OCI-LY7 (cell line): ENCODE data around the gene FAM234B. TPM values are rescaled to one million over a fixed set of nuclear protein-coding genes. Genes with fewer than 3 reads are reported as not detected.

ENCODE experiments used
- BruUV-seq: library from RNA; stranded (reverse); fragments of 400-500 nt; replicated peaks from 2 replicates; lab custom pipeline; 2021; lab: Mats Ljungman, UMichigan
- CTCF ChIA-PET: fragments of 300-600 bp; sonication (Branson Sonifier 250); formaldehyde crosslinking; loops from one replicate; lab custom pipeline; 2022; ENCODE audit warnings: antibody characterized with exemption; ENCODE audit not compliant: unreplicated experiment; lab: Charles Lee
- POLR2A ChIA-PET: fragments of 300-600 bp; sonication (Branson Sonifier 250); formaldehyde crosslinking; loops from one replicate; lab custom pipeline; 2022; ENCODE audit warnings: antibody characterized with exemption; lab: Charles Lee
- DNase-seq: peaks from one replicate; pipeline ENCODE4 v3.0.0-alpha.2; 2015; ENCODE audit warnings: low spot score
- H2AFZ ChIP-seq: fragments of 200-600 bp; sonication (generic), shearing (Covaris generic); 2 replicates; pipeline ENCODE4 v1.6.1; 2014; ENCODE audit warnings: mild to moderate bottlenecking, antibody characterized with exemption, low read length, moderate library complexity
- H3K27ac ChIP-seq: fragments of 200-600 bp; sonication (generic); 2 replicates; pipeline ENCODE4 v1.5.1; 2014; ENCODE audit warnings: mixed run types, low read depth, mild to moderate bottlenecking, moderate library complexity, low read length, inconsistent platforms; ENCODE audit not compliant: poor library complexity, severe bottlenecking
- H3K36me3 ChIP-seq: fragments of 200-600 bp; sonication (generic); 2 replicates; pipeline ENCODE4 v1.6.1; 2014; ENCODE audit warnings: mild to moderate bottlenecking, antibody characterized with exemption, low read length, moderate library complexity, mixed read lengths; ENCODE audit not compliant: insufficient read depth
- H3K4me1 ChIP-seq: fragments of 200-600 bp; sonication (generic); 2 replicates; pipeline ENCODE4 v1.5.1; 2014; ENCODE audit warnings: mild to moderate bottlenecking, low read length; ENCODE audit not compliant: insufficient read depth, poor library complexity, severe bottlenecking
- H3K4me2 ChIP-seq: fragments of 200-600 bp; sonication (generic); 2 replicates; pipeline ENCODE4 v1.6.1; 2014; ENCODE audit warnings: mild to moderate bottlenecking, low read length
- H3K4me3 ChIP-seq: fragments of 200-600 bp; sonication (generic); 2 replicates; pipeline ENCODE4 v1.5.1; 2014; ENCODE audit warnings: mild to moderate bottlenecking, low read depth, low read length; ENCODE audit not compliant: poor library complexity, severe bottlenecking
- H3K79me2 ChIP-seq: fragments of 200-600 bp; sonication (generic); 2 replicates; pipeline ENCODE4 v1.6.1; 2016; ENCODE audit warnings: low read depth, mild to moderate bottlenecking, low read length, moderate library complexity, mixed read lengths; ENCODE audit not compliant: insufficient read depth
- H3K9me2 ChIP-seq: fragments of 200-600 bp; sonication (generic); 2 replicates; pipeline ENCODE4 v1.6.1; 2016; ENCODE audit warnings: mild to moderate bottlenecking, low read length, mixed read lengths; ENCODE audit not compliant: insufficient read depth
- H3K9me3 ChIP-seq: fragments of 200-600 bp; sonication (generic); 2 replicates; pipeline ENCODE4 v1.6.1; 2014; ENCODE audit warnings: mild to moderate bottlenecking, mixed run types, low read length, mixed read lengths
- H4K20me1 ChIP-seq: fragments of 200-600 bp; sonication (generic); 2 replicates; pipeline ENCODE4 v1.6.1; 2014; ENCODE audit warnings: mild to moderate bottlenecking, antibody characterized with exemption, low read length, moderate library complexity, mixed read lengths; ENCODE audit not compliant: insufficient read depth
- CTCF ChIP-seq: fragments of 200-600 bp; sonication (generic); conservative IDR thresholded peaks from 2 replicates; pipeline ENCODE4 v1.5.1; 2014; ENCODE audit warnings: mild to moderate bottlenecking, antibody characterized with exemption, low read length, moderate library complexity, mixed read lengths
- EZH2phosphoT487 ChIP-seq: fragments of 200-600 bp; sonication (generic); IDR thresholded peaks from 2 replicates; pipeline ENCODE4 v1.6.1; 2018; ENCODE audit warnings: low read depth, borderline replicate concordance, mild to moderate bottlenecking, mixed run types, antibody characterized with exemption, low read length, moderate library complexity, mixed read lengths
- intact Hi-C: fragments of 100-400 bp; cut with micrococcal nuclease; formaldehyde crosslinking; loops from one replicate; pipeline ENCODE4 v1.10.0; 2022; ENCODE audit not compliant: unreplicated experiment
- total RNA-seq, 2 experiments: library from RNA; depleted of rRNA in 1 of 2; stranded (reverse); fragments of >200 nt in 1 of 2; shearing (Covaris generic) in 1 of 2; gene quantifications; 2 replicates each; pipeline ENCODE4 v1.2.3, GENCODE V29; 2014 to 2022

The FAM234B gene
- total RNA-seq, 2 experiments from 2014 or later = 4.7 to 7.0 TPM

DNA sequence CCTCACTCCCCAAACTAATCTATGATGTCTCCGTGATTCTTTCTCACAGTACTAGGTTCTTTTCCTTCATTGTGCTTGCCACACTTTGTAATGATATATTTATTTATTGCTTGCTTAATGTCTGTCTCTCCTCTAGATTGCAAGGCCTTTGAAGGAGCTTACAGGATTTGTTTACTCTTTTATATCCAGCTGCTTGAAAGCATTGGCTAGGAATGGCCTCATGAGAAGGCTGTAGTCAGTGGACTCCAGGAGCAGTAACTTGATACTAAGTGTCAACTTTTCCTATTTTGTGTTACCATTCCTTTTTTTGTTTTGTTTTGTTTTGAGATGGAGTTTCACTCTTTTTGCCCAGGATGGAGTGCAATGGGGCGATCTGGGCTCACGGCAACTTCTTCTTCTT lies 7.3 kb upstream of the FAM234B start:
- DNase-seq = no peak
- Histone ChIP-seq H3K79me2 (no peaks in the 10 kb centered on the region), H3K4me1 (peaks cover 5% of the 10 kb centered on the region), H3K4me3 (no peak overlapping the region), H4K20me1 (no peaks in the 10 kb centered on the region), H3K27ac (no peak overlapping the region), H3K4me2 (no peak overlapping the region), H2AFZ (no peak overlapping the region), H3K9me3 (no peaks in the 10 kb centered on the region), H3K36me3 (no peaks in the 10 kb centered on the region), H3K9me2 (no peaks in the 10 kb centered on the region)
- CTCF ChIA-PET = no interaction called here
- intact Hi-C loops = no loop called here
- no peak for TF ChIP-seq CTCF
- no peak for TF ChIP-seq EZH2phosphoT487
- POLR2A ChIA-PET = no interaction called here
- no TSS peak for BruUV-seq

DNA sequence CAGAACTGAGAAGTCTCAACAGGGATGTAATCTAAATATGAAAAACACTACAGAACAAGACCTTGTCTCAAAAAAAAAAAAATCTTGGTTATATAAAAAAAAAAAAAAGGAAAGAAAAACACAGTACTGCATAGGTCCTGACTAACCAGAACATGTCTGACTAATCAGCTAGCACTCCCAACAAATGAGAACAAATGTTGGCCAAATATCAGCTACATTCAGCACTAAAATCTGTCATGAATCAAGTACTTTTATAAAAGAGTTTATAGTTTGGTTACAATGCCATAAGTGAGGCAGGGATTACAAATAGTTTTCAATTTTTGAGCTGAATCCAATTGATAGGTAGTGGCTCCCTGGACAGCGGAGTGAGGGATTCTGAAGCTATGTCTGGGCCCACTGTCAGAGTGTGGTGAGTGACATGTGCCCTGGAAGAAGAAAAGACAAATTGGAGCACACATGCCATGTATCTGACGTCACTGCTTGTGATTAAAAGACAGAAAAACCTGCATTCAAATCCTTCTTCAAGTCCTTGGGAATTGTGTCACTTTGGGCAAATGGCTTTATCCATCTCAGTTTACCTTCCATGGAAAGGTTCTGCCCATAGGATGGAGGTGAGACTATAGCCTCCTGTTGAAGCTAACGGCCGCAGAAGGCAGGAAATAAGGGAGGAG lies 5.6 kb upstream of the FAM234B start:
- intact Hi-C loops = no loop called here
- TF ChIP-seq EZH2phosphoT487 (no peak), CTCF (no peak)
- POLR2A ChIA-PET = interaction anchor here (0.6 kb wide), 1 partner anchor 95 kb away, joined by 6 read pairs; no protein-coding TSS in a partner anchor
- no peak overlapping the region for H2AFZ ChIP-seq
- H4K20me1 ChIP-seq = no peaks in the 10 kb centered on the region
- no TSS peak for BruUV-seq
- DNase-seq = no peak
- no peaks in the 10 kb centered on the region for H3K9me2 ChIP-seq
- no peak overlapping the region for H3K27ac ChIP-seq
- H3K79me2 ChIP-seq = no peaks in the 10 kb centered on the region
- no peak overlapping the region for H3K4me3 ChIP-seq
- peaks cover 5% of the 10 kb centered on the region for H3K4me1 ChIP-seq
- no peaks in the 10 kb centered on the region for H3K9me3 ChIP-seq
- no peak overlapping the region for H3K4me2 ChIP-seq
- no peaks in the 10 kb centered on the region for H3K36me3 ChIP-seq
- CTCF ChIA-PET = no interaction called here

- intact Hi-C loops = no loop called here
- Histone ChIP-seq H3K9me3 (no peaks in the 10 kb centered on the region), H3K4me1 (peaks cover 5% of the 10 kb centered on the region), H3K36me3 (no peaks in the 10 kb centered on the region), H2AFZ (0 out of 2 replicates have a peak overlapping the region, but pooled peaks have one; percentile 30), H4K20me1 (no peaks in the 10 kb centered on the region), H3K79me2 (no peaks in the 10 kb centered on the region), H3K9me2 (no peaks in the 10 kb centered on the region), H3K4me2 (no peak overlapping the region), H3K4me3 (no peak overlapping the region), H3K27ac (no peak overlapping the region)
- ChIA-PET CTCF (no interaction called here), POLR2A (interaction anchor here (0.6 kb wide), 1 partner anchor 96 kb away, joined by 6 read pairs; no protein-coding TSS in a partner anchor)
- DNase-seq = peak; percentile 24
- BruUV-seq = no TSS peak
- TF ChIP-seq EZH2phosphoT487 = no peak
- TF ChIP-seq CTCF = no peak
These were observed 4.7 kb upstream of the FAM234B start for GRCh38 chr12:13039328-13039956.
